GM18867 (cell line): Measurements from ENCODE around the gene FARS2.

Experiments
- ATAC-seq: cut with Tn5 transposase; IDR thresholded peaks from one replicate; pipeline ENCODE4 v1.9.1; 2021; ENCODE audit warnings: mild to moderate bottlenecking, moderate library complexity; ENCODE audit not compliant: unreplicated experiment

FARS2 gene

GRCh38 chr6:5365436-5366195 lies 104.3 kb downstream of the FARS2 start:
- ATAC-seq: no peak

DNA sequence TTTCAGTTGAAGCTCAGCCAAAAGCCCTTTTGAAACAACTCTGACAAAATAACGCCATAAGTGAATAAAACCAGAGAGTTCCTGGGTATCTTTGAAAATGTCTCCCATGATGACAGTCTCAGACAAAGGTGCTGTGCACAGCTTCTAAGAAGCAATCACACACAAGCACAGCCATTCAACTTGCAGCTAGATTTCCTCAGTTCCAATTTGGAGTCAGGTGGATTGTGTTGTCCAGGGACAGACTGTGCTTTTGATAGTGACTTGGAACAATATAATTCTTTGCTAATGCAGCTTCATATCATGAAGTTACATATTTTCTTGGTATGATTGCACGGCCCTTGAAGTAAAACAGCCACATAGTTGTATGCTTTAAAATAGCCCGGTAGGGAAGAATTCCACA lies 105.6 kb downstream of the FARS2 start:
- ATAC-seq: no peak

GRCh38 chr6:5367510-5367909 lies 106.2 kb downstream of the FARS2 start:
- no peak for ATAC-seq

- no peak for ATAC-seq
Observed at GRCh38 chr6:5373430-5373829, 112.1 kb downstream of the FARS2 start.

GRCh38 chr6:5378331-5378730 lies 117.0 kb downstream of the FARS2 start:
- no peak for ATAC-seq

DNA sequence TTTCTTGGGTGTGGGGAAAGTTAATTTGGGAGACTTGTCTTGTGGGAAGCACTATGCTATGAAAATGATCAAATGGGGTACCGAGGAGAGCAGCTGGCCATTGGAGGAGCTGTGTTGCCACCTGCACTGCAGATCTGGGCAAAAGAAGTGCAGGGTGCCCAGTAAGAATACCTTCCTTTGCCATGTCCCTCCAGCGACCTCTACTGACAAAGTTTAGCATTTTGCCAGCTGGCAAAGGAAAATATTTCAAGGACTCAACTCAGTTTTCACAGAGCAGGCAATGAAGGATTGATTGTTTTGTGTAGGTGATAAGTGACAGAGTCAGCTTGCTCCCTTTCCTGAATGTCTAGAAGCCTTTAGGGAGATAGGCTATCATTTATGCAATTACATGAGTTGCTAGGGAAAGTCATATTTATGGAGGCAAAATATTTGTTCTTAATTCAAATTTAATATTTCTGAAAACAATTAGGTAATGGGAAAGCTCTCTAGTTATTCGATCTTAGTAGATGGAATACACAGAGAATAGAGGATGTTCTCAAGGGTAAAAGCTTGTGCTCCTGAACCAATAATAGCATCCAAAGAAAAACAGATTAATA lies 118.4 kb downstream of the FARS2 start:
- no peak for ATAC-seq

GRCh38 chr6:5383856-5384255 lies 122.5 kb downstream of the FARS2 start:
- no peak for ATAC-seq

DNA sequence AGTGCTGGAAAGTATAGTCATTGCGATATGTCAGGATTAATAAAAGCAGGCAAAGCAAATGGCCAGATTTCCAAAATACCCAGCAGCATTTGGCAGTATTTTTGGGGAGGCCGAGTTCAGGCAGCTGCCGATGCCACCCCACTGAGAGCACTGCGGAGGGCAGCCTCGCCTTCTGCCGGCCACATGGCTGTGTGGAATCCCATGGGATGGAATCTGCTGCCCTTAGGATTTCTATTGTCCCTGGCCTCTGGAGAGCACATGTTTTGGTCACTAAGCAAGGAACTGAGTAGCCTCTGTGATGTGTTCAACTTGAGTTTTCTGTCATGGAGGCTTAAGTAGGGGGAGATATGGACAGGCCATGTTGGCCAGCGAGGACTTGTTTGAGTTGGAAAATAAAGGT lies 123.0 kb downstream of the FARS2 start:
- no peak for ATAC-seq

GRCh38 chr6:5388326-5388725 lies 127.0 kb downstream of the FARS2 start:
- no peak for ATAC-seq

GRCh38 chr6:5389086-5389745 lies 127.9 kb downstream of the FARS2 start:
- ATAC-seq: no peak

GRCh38 chr6:5390177-5390576 lies 128.9 kb downstream of the FARS2 start:
- ATAC-seq: no peak

GRCh38 chr6:5394280-5394679 lies 133.0 kb downstream of the FARS2 start:
- ATAC-seq: no peak

DNA sequence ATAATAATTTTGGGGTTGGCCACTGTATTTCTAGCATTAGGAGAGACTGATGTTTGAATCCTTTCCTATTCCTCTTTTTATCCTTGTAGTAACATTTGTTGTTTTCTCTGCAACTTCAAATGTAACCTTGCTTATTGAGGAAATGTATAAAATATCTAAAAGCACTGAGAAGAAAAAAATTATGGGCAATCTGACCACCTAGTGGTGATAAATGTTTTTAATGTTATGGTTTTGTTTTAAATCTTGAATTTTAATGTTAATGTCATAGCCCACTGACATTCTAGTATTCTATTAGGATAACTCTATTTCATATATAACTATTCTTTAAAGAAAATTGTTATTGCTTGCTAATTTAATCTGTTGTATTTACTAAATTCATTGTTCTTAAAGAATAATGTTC lies 134.4 kb downstream of the FARS2 start:
- no peak for ATAC-seq

DNA sequence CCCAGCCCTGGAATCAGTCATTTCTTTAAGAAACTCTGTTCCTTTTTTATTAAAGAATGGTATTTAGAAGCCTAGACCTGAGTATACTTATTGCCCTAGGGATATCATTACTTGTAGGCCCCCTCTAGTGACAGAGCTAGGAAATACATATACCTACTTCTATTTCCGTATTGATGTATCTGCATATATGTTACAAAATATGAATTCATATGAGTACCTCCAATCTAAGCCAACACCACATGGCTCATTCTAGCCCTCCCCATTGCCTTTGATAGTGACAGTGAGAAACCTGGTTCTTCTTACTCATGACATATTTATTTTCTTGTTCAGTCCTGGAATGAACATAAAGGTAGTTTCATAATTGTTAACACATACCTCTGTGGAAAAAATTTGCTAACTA lies 137.2 kb downstream of the FARS2 start:
- no peak for ATAC-seq

GRCh38 chr6:5399391-5399790 lies 138.1 kb downstream of the FARS2 start:
- ATAC-seq: no peak

DNA sequence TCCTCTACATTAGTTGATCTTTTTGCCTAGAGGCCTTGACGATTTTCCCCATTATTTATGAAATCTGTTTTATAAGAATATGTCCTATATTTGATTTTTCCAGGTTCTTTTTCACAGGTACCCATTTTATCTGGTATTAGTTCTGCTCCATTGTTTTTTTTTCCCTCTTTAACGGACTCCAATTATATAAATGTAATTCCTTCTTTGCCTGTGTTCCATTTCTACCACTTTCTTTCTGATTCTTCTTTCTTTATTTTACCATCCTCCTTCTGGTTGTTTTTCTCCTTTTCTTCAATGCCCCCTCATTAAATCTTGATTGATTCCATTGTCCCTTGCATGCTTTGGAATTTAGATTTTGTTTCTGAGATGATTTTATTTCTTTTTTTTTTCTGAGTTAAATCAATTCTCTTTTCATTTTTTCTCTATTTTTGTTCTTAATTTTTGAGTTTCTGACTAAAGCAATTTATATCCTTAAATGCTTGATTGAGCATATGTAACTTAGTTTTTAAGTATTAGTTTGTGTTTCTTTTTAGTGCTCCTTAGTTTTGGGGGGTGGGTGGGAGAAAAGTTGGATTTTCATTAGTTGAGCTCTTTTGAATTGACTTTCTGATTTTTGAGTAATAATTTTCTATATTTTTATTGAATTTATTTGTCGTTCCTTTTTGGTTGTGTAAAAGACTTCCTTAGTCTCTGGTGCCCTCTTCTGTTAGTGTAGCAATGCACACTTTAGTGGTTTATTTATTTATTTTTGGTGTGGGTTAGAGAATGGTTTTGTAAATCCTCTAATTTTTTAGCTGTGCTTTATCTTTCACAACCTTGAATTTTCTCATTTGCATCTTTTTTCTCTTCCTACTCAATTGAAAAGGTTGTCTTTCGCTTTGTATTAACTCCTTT lies 140.8 kb downstream of the FARS2 start:
- ATAC-seq: no peak

DNA sequence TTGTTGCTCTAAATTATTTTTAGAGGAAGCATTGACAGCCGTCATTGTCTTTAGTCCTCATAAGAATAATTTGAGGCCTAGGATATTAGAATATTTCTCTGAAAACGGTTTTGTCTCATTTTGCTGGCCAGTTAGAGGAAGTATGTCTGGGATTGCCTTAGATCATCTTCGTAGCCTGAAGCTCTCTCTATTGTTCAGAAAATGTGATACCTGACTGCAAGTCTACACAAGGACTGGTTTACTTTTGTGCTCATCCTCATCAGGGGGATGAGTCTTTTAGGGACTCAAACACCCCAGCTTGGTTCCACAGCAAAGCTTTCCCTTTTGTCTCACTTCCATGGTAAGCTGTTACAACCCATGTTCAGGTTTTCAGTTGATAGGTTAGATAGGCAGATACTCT lies 141.8 kb downstream of the FARS2 start:
- ATAC-seq: no peak

- no peak for ATAC-seq
Observed at GRCh38 chr6:5403609-5404008, 142.3 kb downstream of the FARS2 start.

DNA sequence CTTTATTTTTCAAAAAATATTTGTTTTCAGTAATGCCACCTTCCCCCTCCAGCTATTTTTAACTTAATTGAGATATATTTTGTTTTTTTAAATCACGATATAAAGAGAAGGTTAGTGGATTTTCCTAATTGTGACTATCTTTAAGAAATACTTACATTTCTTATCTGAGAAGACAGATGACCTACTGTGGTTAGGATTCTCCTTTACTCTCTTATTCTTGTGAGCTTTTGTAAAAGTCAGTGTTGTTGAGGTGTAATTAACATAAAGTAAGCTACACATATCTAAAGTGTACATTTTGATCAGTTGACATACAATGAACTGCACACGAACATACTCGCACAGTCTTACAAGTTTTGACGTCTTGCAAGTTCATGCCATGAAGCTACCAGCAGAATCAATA lies 144.7 kb downstream of the FARS2 start:
- ATAC-seq: no peak

GRCh38 chr6:5411414-5411813 lies 150.1 kb downstream of the FARS2 start:
- ATAC-seq: no peak

GRCh38 chr6:5412017-5412416 lies 150.7 kb downstream of the FARS2 start:
- no peak for ATAC-seq
